B cell (primary cell): ENCODE measurements around the gene SCRN1.

ENCODE experiments used
- CTCF ChIP-seq: fragments of 200-600 bp; IDR thresholded peaks from one replicate; pipeline ENCODE4 v1.8.0; 2022; ENCODE audit warnings: antibody characterized with exemption, mild to moderate bottlenecking
- EZH2 ChIP-seq: IDR thresholded peaks from 2 replicates; pipeline ENCODE4 v1.6.1; 2012; ENCODE audit warnings: borderline replicate concordance, low read depth, mild to moderate bottlenecking, moderate library complexity, low read length; ENCODE audit not compliant: insufficient read depth, poor library complexity, severe bottlenecking

GRCh38 chr7:29991937-29992336 is 2.3 kb upstream of the SCRN1 start:
- TF ChIP-seq EZH2 (no peak), CTCF (no peak)
